ENCODE results near the gene SYT15. TPM values are rescaled to one million over a fixed set of nuclear protein-coding genes. Genes with fewer than 3 reads are reported as not detected.
A peak's percentile ranks its signal among the peaks of the same experiment; 100 is the strongest.

The SYT15 gene
- total and polyA plus RNA-seq, 2 of the 13 experiments (the other 11 are each of a cell fraction or from before 2014, with no cell fraction given): 0.24 to 0.38 TPM

GRCh38 chr10:46543466-46544377 is 35.2 kb upstream of the SYT15 start (continued):
- TF ChIP-seq UBTF (CRISPR knock-in tag; IDR thresholded peaks at IDR 0.05) (no peak), ZNF776 (CRISPR knock-in tag; IDR thresholded peaks at IDR 0.05) (no peak), ZNF124 (CRISPR knock-in tag; IDR thresholded peaks at IDR 0.05) (no peak)

DNA sequence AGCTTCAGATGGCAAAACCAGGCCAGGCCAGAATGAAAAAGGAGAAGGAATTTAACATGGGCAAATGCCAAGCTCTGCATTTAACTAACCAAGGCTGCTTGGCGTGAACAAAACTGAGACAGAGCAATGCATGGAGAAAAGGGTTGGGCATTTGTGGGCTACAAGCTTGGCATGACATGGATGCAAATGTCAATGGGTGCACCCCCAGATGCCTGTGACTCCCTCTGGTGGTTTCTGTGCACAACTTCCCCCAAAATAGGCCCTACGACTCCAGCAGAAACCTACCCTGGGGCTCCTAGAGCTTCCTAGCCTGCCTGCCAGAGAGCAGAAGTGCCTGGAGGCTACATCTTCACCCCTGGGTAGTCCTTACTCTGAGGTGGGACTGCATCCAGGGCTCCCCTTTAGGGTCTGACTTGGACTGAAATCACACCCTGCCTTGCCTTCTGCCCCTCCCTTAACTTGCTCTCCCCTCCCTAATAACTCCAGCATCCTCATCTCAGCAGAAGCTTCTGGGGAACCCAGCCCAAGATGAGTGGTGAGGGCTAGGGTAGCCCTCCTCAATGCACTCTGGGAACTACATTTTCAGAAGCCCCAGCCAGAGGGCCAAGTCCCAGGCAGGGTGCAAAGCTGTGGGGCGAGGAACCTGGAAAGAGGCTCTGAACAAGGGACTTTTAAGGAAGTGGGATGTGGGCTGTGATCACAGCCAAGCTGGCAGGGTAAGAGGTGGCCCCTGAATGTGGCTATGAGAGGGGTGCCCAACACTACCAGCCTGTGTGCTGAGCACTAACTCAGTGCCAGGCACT is 33.7 kb upstream of the SYT15 start:
- no peak for DNase-seq (ENCODE audit: low spot score)
- CTCF ChIA-PET (ENCODE audit: low intra/inter-chr PET ratio, low total read pairs): no interaction called here
- intact Hi-C loops (cut with micrococcal nuclease; ENCODE audit: unreplicated experiment): no loop called here
- POLR2A ChIA-PET: no interaction called here
- FAIRE-seq: peak; percentile 66
- Histone ChIP-seq H4K20me1 (ENCODE audit: insufficient read depth, low read length) (no peaks in the 10 kb centered on the region), H3K27me3 (ENCODE audit: control insufficient read depth in 1 of 2, insufficient read depth in 2 of 2, low read length in 2 of 2) (peaks cover 11 to 39% of the 10 kb centered on the region in 2 experiments), H3K79me2 (ENCODE audit: insufficient read depth, low read length) (no peaks in the 10 kb centered on the region), H3K4me3 (replicated peaks in 1 of 3; ENCODE audit: insufficient read depth in 1 of 3, low read depth in 2 of 3, low read length in 3 of 3) (no peak overlapping the region), H3K27ac (ENCODE audit: extremely low read length, insufficient read depth, low read length) (no peak overlapping the region), H3K9ac (ENCODE audit: insufficient read depth, low read depth, low read length) (no peak overlapping the region), H3K9me3 (ENCODE audit: low read length) (no peaks in the 10 kb centered on the region), H3K36me3 (replicated peaks in 1 of 2; ENCODE audit: control insufficient read depth in 1 of 2, insufficient read depth in 2 of 2, low read length in 2 of 2) (no peaks in the 10 kb centered on the region), H3K4me2 (ENCODE audit: low read depth, low read length) (no peak overlapping the region), H2AFZ (ENCODE audit: low read length) (no peak overlapping the region), H3K4me1 (ENCODE audit: insufficient read depth, low read length) (peaks cover 6% of the 10 kb centered on the region)
- in situ Hi-C loops (cut with HindIII; ENCODE audit: extremely low pct_ligation_motif_present, low pct_unique_long_range_greater_than_20kb): no loop called here
- whole genome bisulfite sequencing (ENCODE audit: low lambda C conversion rate): 19% methylated on average over 3 of the region's 3 CpGs
- TF ChIP-seq SMC3 (IDR thresholded peaks at IDR 0.05; ENCODE audit: low read length) (peak; percentile 30), MAFG (CRISPR knock-in tag; IDR thresholded peaks at IDR 0.05) (no peak), ZNF382 (CRISPR knock-in tag; IDR thresholded peaks at IDR 0.05; ENCODE audit: borderline replicate concordance) (no peak), STAG1 (CRISPR knock-in tag; IDR thresholded peaks at IDR 0.05) (peak; percentile 26; the same call in 1 of the 2 replicates), CTCF (CRISPR knock-in tag; IDR thresholded peaks at IDR 0.05) (peak; percentile 34)
- BruUV-seq (replicated peaks): no TSS peak
- ATAC-seq: peak; percentile 22
